K562 (cell line): ENCODE measurements around the gene MOCS3. TPM values are rescaled to one million over a fixed set of nuclear protein-coding genes. Genes with fewer than 3 reads are reported as not detected.
A peak's percentile ranks its signal among the peaks of the same experiment; 100 is the strongest.

Experiments used
- ADNP ChIP-seq: fragments of 200-800 bp; sonication (Bioruptor generic); IDR thresholded peaks from 2 replicates; pipeline ENCODE4 v1.6.1; 2016; ENCODE audit warnings: missing genetic modification characterization, missing compliant biosample characterization
- ARHGAP35 ChIP-seq: fragments of 450-650 bp; IDR thresholded peaks from 2 replicates; pipeline ENCODE4 v1.6.1; 2018; ENCODE audit not compliant: partially characterized antibody
- ARNT ChIP-seq, 2 experiments: fragments of 450-650 bp; IDR thresholded peaks; 2 replicates each; pipeline ENCODE4 v1.6.1; 2016; ENCODE audit warnings: mild to moderate bottlenecking in 1 of 2
- ATF1 ChIP-seq, 2 experiments: fragments of 450-650 bp in 1 of 2; IDR thresholded peaks; 2 replicates each; pipeline ENCODE4 v1.6.1; 2016; ENCODE audit warnings: missing compliant biosample characterization in 1 of 2, missing genetic modification characterization in 1 of 2
- BRD9 ChIP-seq: fragments of 450-650 bp; IDR thresholded peaks from 2 replicates; pipeline ENCODE4 v1.6.1; 2018; ENCODE audit warnings: low read depth; ENCODE audit not compliant: partially characterized antibody
- CEBPB ChIP-seq: fragments of 450-650 bp; IDR thresholded peaks from 2 replicates; pipeline ENCODE4 v1.6.1; 2016; ENCODE audit warnings: missing genetic modification characterization, missing compliant biosample characterization
- DIDO1 ChIP-seq: fragments of 450-650 bp; IDR thresholded peaks from 2 replicates; pipeline ENCODE4 v1.6.1; 2016; ENCODE audit warnings: low read depth, missing biosample characterization, missing genetic modification characterization
- FOSL1 ChIP-seq: fragments of 200-800 bp; sonication (Bioruptor generic); conservative IDR thresholded peaks from 2 replicates; pipeline ENCODE4 v1.6.1; 2016; ENCODE audit warnings: missing genetic modification characterization, missing compliant biosample characterization
- GABPA ChIP-seq: fragments of 200-800 bp; sonication (Bioruptor generic); conservative IDR thresholded peaks from 2 replicates; pipeline ENCODE4 v1.6.1; 2016; ENCODE audit warnings: low read depth, missing genetic modification characterization, missing compliant biosample characterization
- MYBL2 ChIP-seq, 2 experiments: fragments of 450-650 bp in 1 of 2; sonication (generic) in 1 of 2; formaldehyde crosslinking in 1 of 2; IDR thresholded peaks; 2 replicates each; pipeline versions ENCODE4 v1.6.1 to v1.8.1; 2017 to 2022; ENCODE audit warnings: borderline replicate concordance in 1 of 2, inconsistent platforms in 1 of 2, low read depth in 1 of 2, mild to moderate bottlenecking in 1 of 2, missing genetic modification reagents in 1 of 2, moderate library complexity in 1 of 2
- NBN ChIP-seq: fragments of 450-650 bp; IDR thresholded peaks from 2 replicates; pipeline ENCODE4 v1.6.1; 2016; ENCODE audit warnings: low read depth, mild to moderate bottlenecking
- NFXL1 ChIP-seq: fragments of 450-650 bp; formaldehyde crosslinking; IDR thresholded peaks from 2 replicates; pipeline ENCODE4 v1.4.0; 2021; ENCODE audit warnings: mild to moderate bottlenecking
- NR4A1 ChIP-seq, 2 experiments: fragments of 250-450 bp in 1 of 2; fragments of 450-650 bp in 1 of 2; sonication (Bioruptor Pico) in 1 of 2; IDR thresholded peaks; 2 replicates each; pipeline versions ENCODE4 v1.4.0 to v1.6.1; 2016 to 2020; ENCODE audit warnings: mild to moderate bottlenecking in 2 of 2, missing compliant biosample characterization in 1 of 2, missing genetic modification characterization in 1 of 2, moderate library complexity in 1 of 2
- OTX1 ChIP-seq: fragments of 450-650 bp; formaldehyde crosslinking; IDR thresholded peaks from 2 replicates; pipeline ENCODE4 v1.4.0; 2022; ENCODE audit warnings: mild to moderate bottlenecking
- POLR2H ChIP-seq: IDR thresholded peaks from 2 replicates; pipeline ENCODE4 v1.6.1; 2016; ENCODE audit warnings: missing genetic modification characterization, low read depth, mild to moderate bottlenecking, control low read depth, missing compliant biosample characterization, moderate library complexity
- RB1 ChIP-seq: fragments of 450-650 bp; IDR thresholded peaks from 2 replicates; pipeline ENCODE4 v1.6.1; 2017; ENCODE audit warnings: low read depth, mild to moderate bottlenecking
- RNF219 ChIP-seq: fragments of 250-450 bp; sonication (Bioruptor Pico); IDR thresholded peaks from 2 replicates; pipeline ENCODE4 v1.5.0; 2022; ENCODE audit warnings: mild to moderate bottlenecking
- TAF9B ChIP-seq: fragments of 450-650 bp; IDR thresholded peaks from 2 replicates; pipeline ENCODE4 v1.6.1; 2018; ENCODE audit warnings: mild to moderate bottlenecking; ENCODE audit not compliant: partially characterized antibody
- TRIM28 ChIP-seq: fragments of 450-650 bp; IDR thresholded peaks from 2 replicates; pipeline ENCODE4 v1.6.1; 2017
- ZNF780A ChIP-seq: fragments of 250-450 bp; sonication (Bioruptor Pico); IDR thresholded peaks from 2 replicates; pipeline ENCODE4 v1.5.0; 2021; ENCODE audit warnings: mild to moderate bottlenecking
- polyA plus RNA-seq, 8 experiments: library from polyadenylated mRNA; depleted of rRNA in 4 of 8; stranded (reverse) in 5 of 8; unstranded in 3 of 8; fragments of >200 nt; fragmentation: Nextera tagmentation in 2 of 8; fragmentation: Illumina TruSeq in 1 of 8; extraction: Ambion mirVana in 2 of 8; extraction: Trizol in 1 of 8; gene quantifications; 2 replicates each; pipeline versions ENCODE4 v1.2.1 to v1.2.3, GENCODE V29; 2011 to 2014; ENCODE audit warnings: inconsistent platforms in 1 of 8, missing spikeins in 1 of 8
- total RNA-seq, 7 experiments: library from RNA; depleted of rRNA in 6 of 7; stranded (reverse); fragments of >200 nt in 6 of 7; fragmentation: Illumina TruSeq in 2 of 7; extraction: Trizol in 2 of 7; gene quantifications; 2 replicates each; pipeline versions ENCODE4 v1.2.1 to v1.2.3, GENCODE V29; 2011 to 2021; ENCODE audit warnings: low replicate concordance in 1 of 7
- TF ChIP-seq, protein P1 (sequence below): sonication (generic); formaldehyde crosslinking; IDR thresholded peaks from 2 replicates; pipeline ENCODE4 v1.8.1; 2023; ENCODE audit warnings: mild to moderate bottlenecking, missing genetic modification reagents
- TF ChIP-seq, protein P2 (sequence below), 2 experiments: fragments of 450-650 bp in 1 of 2; sonication (generic) in 1 of 2; formaldehyde crosslinking in 1 of 2; IDR thresholded peaks in 1 of 2; conservative IDR thresholded peaks in 1 of 2; 2 replicates each; pipeline versions ENCODE4 v1.6.1 to v1.8.1; 2016 to 2023; ENCODE audit warnings: mild to moderate bottlenecking in 2 of 2, moderate library complexity in 2 of 2, inconsistent platforms in 1 of 2, missing genetic modification reagents in 1 of 2

MOCS3 gene
- total and polyA plus RNA-seq, 9 of the 15 experiments (the other 6 are each of a cell fraction or from before 2014, with no cell fraction given), result 0.70 to 6.2 (median 2.9) TPM

DNA sequence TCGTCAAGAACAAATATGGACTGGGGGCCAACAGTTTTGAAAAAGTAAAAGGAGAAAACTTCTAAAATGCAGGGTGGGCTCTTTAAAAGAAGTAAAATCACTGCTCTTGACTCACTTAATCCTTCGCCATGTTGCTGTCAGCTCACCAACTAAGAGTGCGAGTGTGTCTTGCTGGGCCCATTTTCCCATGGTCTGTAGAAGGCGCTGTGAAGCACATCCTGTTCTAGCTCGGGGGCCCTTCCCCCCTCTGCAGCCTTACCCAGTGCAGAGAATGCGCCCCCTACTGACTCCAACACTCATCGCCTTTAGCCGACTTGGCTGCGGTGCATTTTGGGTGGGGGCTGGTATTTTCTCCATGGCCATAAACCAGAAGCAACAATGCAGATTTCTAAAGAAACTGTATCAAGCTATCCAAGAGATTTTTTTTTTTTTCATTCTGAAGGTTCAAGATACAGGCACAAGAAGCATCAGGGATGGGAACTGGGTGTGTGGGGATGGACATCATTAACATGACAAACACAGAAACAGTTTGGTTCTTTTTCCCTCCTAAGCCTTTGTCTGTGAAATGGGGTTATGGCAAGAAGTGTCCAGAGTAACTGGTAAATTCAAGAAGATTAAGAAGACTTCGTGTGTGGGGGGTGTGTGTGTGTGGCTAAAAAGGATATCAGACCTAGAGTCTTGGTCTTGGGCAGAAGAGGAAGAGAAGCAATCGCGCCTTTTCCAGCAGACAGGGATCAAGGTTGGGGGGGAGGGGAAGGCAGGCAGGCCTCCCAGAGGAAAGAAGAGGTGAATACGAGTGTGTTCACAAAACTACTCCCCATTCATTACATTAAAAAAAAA, 29.1 kb upstream of the MOCS3 start (continued):
- no peak for TF ChIP-seq CEBPB (tag)
- peak; percentile 68 for TF ChIP-seq GABPA (tag)
- peak; percentile 87 for TF ChIP-seq RB1
- TF ChIP-seq BRD9, result peak; percentile 26
- no peak for TF ChIP-seq ARHGAP35
- TF ChIP-seq MYBL2 (IDR thresholded peaks at IDR 0.05; ENCODE audit: low read depth), result no peak
- no peak for TF ChIP-seq MYBL2 (CRISPR knock-in tag; IDR thresholded peaks at IDR 0.05; ENCODE audit: borderline replicate concordance)
- TF ChIP-seq ARNT (IDR thresholded peaks at IDR 0.05), result peak; percentile 54 to 76; a peak in 2 of 4 replicates
- TF ChIP-seq ATF1 (CRISPR knock-in tag; IDR thresholded peaks at IDR 0.05), result no peak
- TF ChIP-seq ATF1 (tag; IDR thresholded peaks at IDR 0.05), result peak; percentile 69
- no peak for TF ChIP-seq RNF219
- TF ChIP-seq, protein P1, sequence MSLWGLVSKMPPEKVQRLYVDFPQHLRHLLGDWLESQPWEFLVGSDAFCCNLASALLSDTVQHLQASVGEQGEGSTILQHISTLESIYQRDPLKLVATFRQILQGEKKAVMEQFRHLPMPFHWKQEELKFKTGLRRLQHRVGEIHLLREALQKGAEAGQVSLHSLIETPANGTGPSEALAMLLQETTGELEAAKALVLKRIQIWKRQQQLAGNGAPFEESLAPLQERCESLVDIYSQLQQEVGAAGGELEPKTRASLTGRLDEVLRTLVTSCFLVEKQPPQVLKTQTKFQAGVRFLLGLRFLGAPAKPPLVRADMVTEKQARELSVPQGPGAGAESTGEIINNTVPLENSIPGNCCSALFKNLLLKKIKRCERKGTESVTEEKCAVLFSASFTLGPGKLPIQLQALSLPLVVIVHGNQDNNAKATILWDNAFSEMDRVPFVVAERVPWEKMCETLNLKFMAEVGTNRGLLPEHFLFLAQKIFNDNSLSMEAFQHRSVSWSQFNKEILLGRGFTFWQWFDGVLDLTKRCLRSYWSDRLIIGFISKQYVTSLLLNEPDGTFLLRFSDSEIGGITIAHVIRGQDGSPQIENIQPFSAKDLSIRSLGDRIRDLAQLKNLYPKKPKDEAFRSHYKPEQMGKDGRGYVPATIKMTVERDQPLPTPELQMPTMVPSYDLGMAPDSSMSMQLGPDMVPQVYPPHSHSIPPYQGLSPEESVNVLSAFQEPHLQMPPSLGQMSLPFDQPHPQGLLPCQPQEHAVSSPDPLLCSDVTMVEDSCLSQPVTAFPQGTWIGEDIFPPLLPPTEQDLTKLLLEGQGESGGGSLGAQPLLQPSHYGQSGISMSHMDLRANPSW, result no peak
- TF ChIP-seq ADNP (tag), result no peak
- no peak for TF ChIP-seq NR4A1 (CRISPR knock-in tag; IDR thresholded peaks at IDR 0.05)
- peak; percentile 68; the same call in 1 of the 2 replicates for TF ChIP-seq NR4A1 (tag; IDR thresholded peaks at IDR 0.05)
- TF ChIP-seq ZNF780A (CRISPR knock-in tag), result no peak
- TF ChIP-seq TAF9B, result peak; percentile 46
- TF ChIP-seq, protein P2, sequence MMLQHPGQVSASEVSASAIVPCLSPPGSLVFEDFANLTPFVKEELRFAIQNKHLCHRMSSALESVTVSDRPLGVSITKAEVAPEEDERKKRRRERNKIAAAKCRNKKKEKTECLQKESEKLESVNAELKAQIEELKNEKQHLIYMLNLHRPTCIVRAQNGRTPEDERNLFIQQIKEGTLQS (IDR thresholded peaks at IDR 0.05), result no peak
- TF ChIP-seq, protein P2 (CRISPR knock-in tag; conservative IDR thresholded peaks at IDR 0.05), result peak; percentile 73; the same call in 1 of the 2 replicates
- TF ChIP-seq NBN, result peak; percentile 82
- TF ChIP-seq OTX1 (CRISPR knock-in tag), result peak; percentile 51; the same call in 1 of the 2 replicates
- TF ChIP-seq DIDO1 (tag), result no peak
- TF ChIP-seq TRIM28, result 0 out of 2 replicates have a peak, but pooled peaks have one; percentile 36
- no peak; the same call in 1 of the 2 replicates for TF ChIP-seq FOSL1 (tag)
- peak; percentile 68; the same call in 1 of the 2 replicates for TF ChIP-seq POLR2H (tag)
- TF ChIP-seq NFXL1, result no peak
